GM21528 (cell line): ENCODE data around the gene ANXA2.
"Not testable (repeated sequence)": the region's sequence is repeated elsewhere in the genome, so short reads cannot be mapped to it uniquely, and the experiment has no call there.

Source experiments
- ATAC-seq: cut with Tn5 transposase; IDR thresholded peaks from one replicate; pipeline ENCODE4 v1.9.1; 2021; ENCODE audit warnings: mild to moderate bottlenecking, moderate library complexity; ENCODE audit not compliant: unreplicated experiment, low FRiP score

The ANXA2 gene

GRCh38 chr15:60411774-60412425 lies 14.1 kb upstream of the ANXA2 start:
- no peak for ATAC-seq

GRCh38 chr15:60410350-60410749 lies 12.6 kb upstream of the ANXA2 start:
- ATAC-seq = not testable (repeated sequence)

GRCh38 chr15:60408463-60408981 lies 10.7 kb upstream of the ANXA2 start:
- no peak for ATAC-seq

- ATAC-seq = no peak
Observed at GRCh38 chr15:60407415-60407805, 9.6 kb upstream of the ANXA2 start.

- no peak for ATAC-seq
Observed at GRCh38 chr15:60406513-60407414, 9.0 kb upstream of the ANXA2 start.

GRCh38 chr15:60405399-60405798 lies 7.6 kb upstream of the ANXA2 start:
- no peak for ATAC-seq

- not testable (repeated sequence) for ATAC-seq
Observed at GRCh38 chr15:60404351-60404750, 6.6 kb upstream of the ANXA2 start.

GRCh38 chr15:60400944-60401343 lies 3.2 kb upstream of the ANXA2 start:
- ATAC-seq = no peak

GRCh38 chr15:60399931-60400330 lies 2.1 kb upstream of the ANXA2 start:
- no peak for ATAC-seq

GRCh38 chr15:60399246-60399915 lies 1.6 kb upstream of the ANXA2 start:
- no peak for ATAC-seq

- ATAC-seq = peak; percentile 75
Observed at GRCh38 chr15:60396958-60397771, 621 bp downstream of the ANXA2 start.

- no peak for ATAC-seq
Observed at GRCh38 chr15:60396560-60396957, 1.2 kb downstream of the ANXA2 start.

- ATAC-seq = no peak
Observed at GRCh38 chr15:60396100-60396499, 1.7 kb downstream of the ANXA2 start.

- no peak for ATAC-seq
Observed at GRCh38 chr15:60395276-60396011, 2.3 kb downstream of the ANXA2 start.

- ATAC-seq = no peak
Observed at GRCh38 chr15:60394689-60395097, 3.1 kb downstream of the ANXA2 start.

- no peak for ATAC-seq
Observed at GRCh38 chr15:60392986-60393790, 4.6 kb downstream of the ANXA2 start.

GRCh38 chr15:60392601-60392985 lies 5.2 kb downstream of the ANXA2 start:
- no peak for ATAC-seq

GRCh38 chr15:60391722-60392315 lies 6.0 kb downstream of the ANXA2 start:
- no peak for ATAC-seq
